ENCODE data around the gene SPOCK1. TPM values are rescaled to one million over a fixed set of nuclear protein-coding genes. Genes with fewer than 3 reads are reported as not detected.

The SPOCK1 gene
- total RNA-seq, 1 experiment from 2014 or later = 0.27 TPM

DNA sequence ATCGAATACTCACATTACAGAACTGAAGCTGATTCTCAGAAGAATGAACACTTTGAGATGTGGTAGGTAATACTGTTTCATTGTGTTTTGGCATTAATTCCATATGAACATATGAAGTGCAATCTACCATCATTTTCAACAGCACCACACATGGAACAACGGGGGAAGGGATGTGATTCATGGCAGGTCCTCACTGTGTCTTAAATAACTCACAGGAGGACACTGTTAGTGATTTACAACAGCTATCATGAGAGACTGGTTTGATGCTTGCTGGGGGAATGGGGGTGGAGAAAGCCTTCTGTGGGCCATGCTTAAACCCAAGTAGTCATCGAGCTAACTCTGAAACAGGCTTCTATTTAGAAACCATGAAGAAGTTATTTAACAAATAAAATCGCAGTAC lies 232.9 kb downstream of the SPOCK1 start (continued):
- TF ChIP-seq, protein P1, sequence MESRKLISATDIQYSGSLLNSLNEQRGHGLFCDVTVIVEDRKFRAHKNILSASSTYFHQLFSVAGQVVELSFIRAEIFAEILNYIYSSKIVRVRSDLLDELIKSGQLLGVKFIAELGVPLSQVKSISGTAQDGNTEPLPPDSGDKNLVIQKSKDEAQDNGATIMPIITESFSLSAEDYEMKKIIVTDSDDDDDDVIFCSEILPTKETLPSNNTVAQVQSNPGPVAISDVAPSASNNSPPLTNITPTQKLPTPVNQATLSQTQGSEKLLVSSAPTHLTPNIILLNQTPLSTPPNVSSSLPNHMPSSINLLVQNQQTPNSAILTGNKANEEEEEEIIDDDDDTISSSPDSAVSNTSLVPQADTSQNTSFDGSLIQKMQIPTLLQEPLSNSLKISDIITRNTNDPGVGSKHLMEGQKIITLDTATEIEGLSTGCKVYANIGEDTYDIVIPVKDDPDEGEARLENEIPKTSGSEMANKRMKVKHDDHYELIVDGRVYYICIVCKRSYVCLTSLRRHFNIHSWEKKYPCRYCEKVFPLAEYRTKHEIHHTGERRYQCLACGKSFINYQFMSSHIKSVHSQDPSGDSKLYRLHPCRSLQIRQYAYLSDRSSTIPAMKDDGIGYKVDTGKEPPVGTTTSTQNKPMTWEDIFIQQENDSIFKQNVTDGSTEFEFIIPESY (IDR thresholded peaks at IDR 0.05; ENCODE audit: extremely low read depth, insufficient replicate concordance, low read length) = no peak
- TF ChIP-seq TCF7L2 (IDR thresholded peaks at IDR 0.05; ENCODE audit: borderline replicate concordance, extremely low read depth, insufficient read depth, insufficient read length) (no peak), EZH2 (IDR thresholded peaks at IDR 0.05) (no peak), EZH2phosphoT487 (IDR thresholded peaks at IDR 0.05; ENCODE audit: borderline replicate concordance) (no peak)

DNA sequence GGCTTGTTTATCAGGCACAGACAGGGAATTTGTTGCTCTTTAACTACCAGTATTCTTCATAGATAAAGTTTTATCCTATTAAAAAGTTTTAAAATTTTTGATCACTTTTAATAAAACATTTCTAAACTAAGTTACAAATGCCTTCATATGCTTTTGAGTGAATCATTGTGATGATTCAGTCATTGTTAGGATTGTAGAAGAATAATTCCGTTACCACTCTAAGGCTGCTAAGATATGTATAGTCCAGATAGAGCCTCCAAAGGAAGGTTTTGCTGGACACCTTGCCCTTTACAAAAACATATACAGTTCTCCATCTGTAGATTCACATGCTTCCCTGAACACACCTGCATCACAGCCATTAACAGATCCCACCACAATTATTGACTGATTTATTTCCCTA lies 233.7 kb downstream of the SPOCK1 start:
- no peak for DNase-seq (ENCODE audit: low read depth, low spot score)
- no TSS peak for BruUV-seq (replicated peaks)
- H4K20me1 ChIP-seq (ENCODE audit: insufficient read depth) = no peaks in the 10 kb centered on the region
- ChIA-PET POLR2A (no interaction called here), CTCF (no interaction called here), RAD21 (ENCODE audit: low non-redundant PET in 1 of 2, low total read pairs in 2 of 2, uncharacterized antibody in 2 of 2, unreplicated experiment in 2 of 2) (no interaction called here)
- H3K9me2 ChIP-seq (ENCODE audit: insufficient read depth) = no peaks in the 10 kb centered on the region
- H3K27ac ChIP-seq (ENCODE audit: low read depth, low read length) = no peak overlapping the region
- H3K27me3 ChIP-seq (ENCODE audit: insufficient read depth, low read length) = peaks cover 81% of the 10 kb centered on the region
- no peaks in the 10 kb centered on the region for H3K36me3 ChIP-seq (ENCODE audit: control insufficient read depth in 1 of 2, insufficient read depth in 2 of 2, low read length in 2 of 2)
- no peak overlapping the region for H3K9ac ChIP-seq (ENCODE audit: low read length)
- H3K4me3 ChIP-seq (replicated peaks in 1 of 2; ENCODE audit: low read depth in 1 of 2, low read length in 2 of 2) = no peak overlapping the region
- no peaks in the 10 kb centered on the region for H3K79me2 ChIP-seq (ENCODE audit: insufficient read depth, low read length)
- no peaks in the 10 kb centered on the region for H3K4me1 ChIP-seq (ENCODE audit: control insufficient read depth in 1 of 2, insufficient read depth in 2 of 2, low read length in 2 of 2)
- ATAC-seq = no peak
- H2AFZ ChIP-seq (ENCODE audit: low read depth, low read length, poor library complexity, severe bottlenecking) = no peak overlapping the region
- no peaks in the 10 kb centered on the region for H3K9me3 ChIP-seq (ENCODE audit: control insufficient read depth in 1 of 2, insufficient read depth in 1 of 2, low read depth in 1 of 2, low read length in 2 of 2)
- H3K4me2 ChIP-seq (ENCODE audit: low read length) = no peak overlapping the region
- intact Hi-C loops (cut with micrococcal nuclease) = no loop called here
- TF ChIP-seq CBX3 (IDR thresholded peaks at IDR 0.05; ENCODE audit: low read depth) (no peak), SIN3A (IDR thresholded peaks at IDR 0.05; ENCODE audit: low read depth) (no peak)

DNA sequence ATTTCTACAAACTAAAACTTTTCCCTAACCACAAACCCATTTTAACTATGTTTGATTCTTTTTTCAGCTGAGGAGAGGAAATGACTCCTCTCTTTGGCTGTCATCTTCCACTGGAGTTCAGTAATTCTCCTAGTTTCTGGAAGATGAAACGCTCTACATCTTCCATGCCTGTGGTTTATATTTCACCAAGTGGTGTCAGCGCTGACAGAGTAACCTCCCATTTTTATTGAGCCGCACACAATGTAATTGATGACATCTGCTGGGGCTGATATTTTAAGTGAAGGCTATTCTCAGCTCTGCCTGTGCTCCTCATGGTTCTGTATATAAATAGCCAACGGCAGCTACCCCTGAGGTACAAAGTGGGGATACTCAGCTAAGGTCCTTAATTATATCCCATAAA lies 234.6 kb downstream of the SPOCK1 start:
- CTCF ChIA-PET = no interaction called here
- H3K4me2 ChIP-seq (ENCODE audit: low read length) = no peak overlapping the region
- DNase-seq (ENCODE audit: low read depth, low spot score) = no peak
- H3K9ac ChIP-seq (ENCODE audit: low read length) = no peak overlapping the region
- POLR2A ChIA-PET = no interaction called here
- no peak for ATAC-seq
- H3K79me2 ChIP-seq (ENCODE audit: insufficient read depth, low read length) = no peaks in the 10 kb centered on the region
- intact Hi-C loops (cut with micrococcal nuclease) = no loop called here
- no peaks in the 10 kb centered on the region for H3K4me1 ChIP-seq (ENCODE audit: control insufficient read depth in 1 of 2, insufficient read depth in 2 of 2, low read length in 2 of 2)
- H3K27ac ChIP-seq (ENCODE audit: low read depth, low read length) = no peak overlapping the region
- peaks cover 87% of the 10 kb centered on the region for H3K27me3 ChIP-seq (ENCODE audit: insufficient read depth, low read length)
- no TSS peak for BruUV-seq (replicated peaks)
- no peaks in the 10 kb centered on the region for H3K9me2 ChIP-seq (ENCODE audit: insufficient read depth)
- no peak overlapping the region for H2AFZ ChIP-seq (ENCODE audit: low read depth, low read length, poor library complexity, severe bottlenecking)
- H3K4me3 ChIP-seq (replicated peaks in 1 of 2; ENCODE audit: low read depth in 1 of 2, low read length in 2 of 2) = no peak overlapping the region
- H3K36me3 ChIP-seq (ENCODE audit: control insufficient read depth in 1 of 2, insufficient read depth in 2 of 2, low read length in 2 of 2) = no peaks in the 10 kb centered on the region
- no peaks in the 10 kb centered on the region for H3K9me3 ChIP-seq (ENCODE audit: control insufficient read depth in 1 of 2, insufficient read depth in 1 of 2, low read depth in 1 of 2, low read length in 2 of 2)
- H4K20me1 ChIP-seq (ENCODE audit: insufficient read depth) = no peaks in the 10 kb centered on the region
- RAD21 ChIA-PET (ENCODE audit: low non-redundant PET in 1 of 2, low total read pairs in 2 of 2, uncharacterized antibody in 2 of 2, unreplicated experiment in 2 of 2) = no interaction called here
- TF ChIP-seq FOSL1 (IDR thresholded peaks at IDR 0.05; ENCODE audit: low read depth) (no peak), ELF1 (IDR thresholded peaks at IDR 0.05; ENCODE audit: borderline replicate concordance, low read depth) (no peak), EZH2phosphoT487 (IDR thresholded peaks at IDR 0.05; ENCODE audit: borderline replicate concordance) (no peak), JUND (IDR thresholded peaks at IDR 0.05) (no peak), SIN3A (IDR thresholded peaks at IDR 0.05; ENCODE audit: low read depth) (no peak)
- TF ChIP-seq, protein P2, sequence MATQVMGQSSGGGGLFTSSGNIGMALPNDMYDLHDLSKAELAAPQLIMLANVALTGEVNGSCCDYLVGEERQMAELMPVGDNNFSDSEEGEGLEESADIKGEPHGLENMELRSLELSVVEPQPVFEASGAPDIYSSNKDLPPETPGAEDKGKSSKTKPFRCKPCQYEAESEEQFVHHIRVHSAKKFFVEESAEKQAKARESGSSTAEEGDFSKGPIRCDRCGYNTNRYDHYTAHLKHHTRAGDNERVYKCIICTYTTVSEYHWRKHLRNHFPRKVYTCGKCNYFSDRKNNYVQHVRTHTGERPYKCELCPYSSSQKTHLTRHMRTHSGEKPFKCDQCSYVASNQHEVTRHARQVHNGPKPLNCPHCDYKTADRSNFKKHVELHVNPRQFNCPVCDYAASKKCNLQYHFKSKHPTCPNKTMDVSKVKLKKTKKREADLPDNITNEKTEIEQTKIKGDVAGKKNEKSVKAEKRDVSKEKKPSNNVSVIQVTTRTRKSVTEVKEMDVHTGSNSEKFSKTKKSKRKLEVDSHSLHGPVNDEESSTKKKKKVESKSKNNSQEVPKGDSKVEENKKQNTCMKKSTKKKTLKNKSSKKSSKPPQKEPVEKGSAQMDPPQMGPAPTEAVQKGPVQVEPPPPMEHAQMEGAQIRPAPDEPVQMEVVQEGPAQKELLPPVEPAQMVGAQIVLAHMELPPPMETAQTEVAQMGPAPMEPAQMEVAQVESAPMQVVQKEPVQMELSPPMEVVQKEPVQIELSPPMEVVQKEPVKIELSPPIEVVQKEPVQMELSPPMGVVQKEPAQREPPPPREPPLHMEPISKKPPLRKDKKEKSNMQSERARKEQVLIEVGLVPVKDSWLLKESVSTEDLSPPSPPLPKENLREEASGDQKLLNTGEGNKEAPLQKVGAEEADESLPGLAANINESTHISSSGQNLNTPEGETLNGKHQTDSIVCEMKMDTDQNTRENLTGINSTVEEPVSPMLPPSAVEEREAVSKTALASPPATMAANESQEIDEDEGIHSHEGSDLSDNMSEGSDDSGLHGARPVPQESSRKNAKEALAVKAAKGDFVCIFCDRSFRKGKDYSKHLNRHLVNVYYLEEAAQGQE (IDR thresholded peaks at IDR 0.05; ENCODE audit: low read depth) = no peak
- TF ChIP-seq, protein P1 (IDR thresholded peaks at IDR 0.05; ENCODE audit: extremely low read depth, insufficient replicate concordance, low read length) = no peak

All from HCT116 (cell line).